PC-9 (cell line): ENCODE data around the gene ANKRD35.

Experiments used
- CTCF ChIP-seq: fragments of 200-600 bp; sonication (generic); conservative IDR thresholded peaks from 2 replicates; pipeline ENCODE4 v1.6.1; 2017; ENCODE audit warnings: mixed run types, antibody characterized with exemption, mild to moderate bottlenecking, moderate library complexity
- EZH2 ChIP-seq: fragments of 200-600 bp; sonication (generic); IDR thresholded peaks from 2 replicates; pipeline ENCODE4 v1.8.0; 2017; ENCODE audit warnings: antibody characterized with exemption, low read depth

GRCh38 chr1:145879775-145880174 is 5.9 kb downstream of the ANKRD35 start:
- TF ChIP-seq CTCF: no peak
- no peak for TF ChIP-seq EZH2
